ENCODE results near the gene CDK2.
A peak's percentile ranks its signal among the peaks of the same experiment; 100 is the strongest.
"Not testable (repeated sequence)": the region's sequence is repeated elsewhere in the genome, so short reads cannot be mapped to it uniquely, and the experiment has no call there.

CDK2 gene

DNA sequence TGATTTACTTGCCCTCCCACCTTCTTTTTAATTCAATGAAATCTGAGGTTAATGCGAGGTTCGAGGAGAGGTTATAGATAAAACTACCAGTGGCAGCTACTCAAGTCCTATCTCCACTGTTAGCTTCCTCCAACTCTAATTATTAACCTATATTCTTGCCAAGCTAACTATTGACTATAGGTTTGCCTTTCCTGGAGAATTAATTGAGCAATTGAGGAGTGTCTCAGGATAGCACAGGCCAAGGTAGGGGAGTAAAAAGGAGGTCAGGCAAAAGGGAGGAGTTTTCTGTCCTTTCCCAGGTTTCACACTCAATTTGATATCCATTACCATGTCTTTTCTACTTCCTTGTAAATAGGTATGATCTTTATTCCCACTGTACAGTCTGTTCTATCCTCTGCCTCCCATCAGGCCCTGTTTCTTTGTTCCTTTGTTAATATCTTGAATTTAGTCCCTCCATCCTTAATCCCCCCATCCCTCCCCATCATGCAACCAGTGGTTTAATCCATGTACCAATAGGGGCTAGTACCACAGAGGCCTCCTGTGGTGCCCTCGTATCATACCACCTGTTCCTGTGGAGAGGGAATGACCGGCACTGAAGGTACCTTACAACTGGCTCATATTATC, 26.7 kb downstream of the CDK2 start:
- H3K27ac ChIP-seq = 0 out of 2 replicates have a peak overlapping the region, but pooled peaks have one; percentile 7
- H3K36me3 ChIP-seq = peaks cover 79% of the 10 kb centered on the region
- H3K4me2 ChIP-seq = no peak overlapping the region
- no peaks in the 10 kb centered on the region for H4K20me1 ChIP-seq
- H3K27me3 ChIP-seq = no peaks in the 10 kb centered on the region
- peak overlapping the region; percentile 48; the same call in 1 of the 2 replicates for H3K9ac ChIP-seq
- H3K4me3 ChIP-seq = no peak overlapping the region
- TF ChIP-seq Cebpa-rat (IDR thresholded peaks at IDR 0.05) = no peak
- no peaks in the 10 kb centered on the region for H3K9me3 ChIP-seq
- peaks cover 9% of the 10 kb centered on the region for H3K4me1 ChIP-seq

DNA sequence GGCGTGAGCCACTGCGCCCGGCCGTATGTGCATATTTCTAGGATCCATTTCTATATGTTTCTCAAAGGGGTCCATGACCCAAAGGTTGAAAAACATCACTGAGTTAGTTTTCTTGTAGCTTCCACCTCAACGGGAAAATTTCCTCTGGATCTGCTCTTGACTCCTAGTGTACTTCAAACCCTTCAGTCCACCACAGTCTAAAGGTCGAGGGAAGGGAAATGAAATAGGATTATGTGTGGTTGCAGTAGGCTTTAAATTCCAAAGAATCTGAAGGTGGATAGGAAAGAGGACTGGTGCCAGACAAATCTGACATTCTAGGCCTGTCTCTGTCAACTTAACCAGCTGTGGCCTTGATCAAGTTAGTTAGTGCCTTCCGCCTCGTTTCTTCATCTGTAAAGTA, 28.7 kb downstream of the CDK2 start:
- Histone ChIP-seq H3K27ac (no peak overlapping the region), H3K36me3 (peaks cover 58% of the 10 kb centered on the region), H3K4me2 (no peak overlapping the region), H3K27me3 (no peaks in the 10 kb centered on the region), H3K4me3 (no peak overlapping the region), H3K9me3 (no peaks in the 10 kb centered on the region), H3K4me1 (peaks cover 9% of the 10 kb centered on the region), H4K20me1 (no peaks in the 10 kb centered on the region), H3K9ac (no peak overlapping the region; the same call in 1 of the 2 replicates)
- TF ChIP-seq Cebpa-rat (IDR thresholded peaks at IDR 0.05) = no peak

DNA sequence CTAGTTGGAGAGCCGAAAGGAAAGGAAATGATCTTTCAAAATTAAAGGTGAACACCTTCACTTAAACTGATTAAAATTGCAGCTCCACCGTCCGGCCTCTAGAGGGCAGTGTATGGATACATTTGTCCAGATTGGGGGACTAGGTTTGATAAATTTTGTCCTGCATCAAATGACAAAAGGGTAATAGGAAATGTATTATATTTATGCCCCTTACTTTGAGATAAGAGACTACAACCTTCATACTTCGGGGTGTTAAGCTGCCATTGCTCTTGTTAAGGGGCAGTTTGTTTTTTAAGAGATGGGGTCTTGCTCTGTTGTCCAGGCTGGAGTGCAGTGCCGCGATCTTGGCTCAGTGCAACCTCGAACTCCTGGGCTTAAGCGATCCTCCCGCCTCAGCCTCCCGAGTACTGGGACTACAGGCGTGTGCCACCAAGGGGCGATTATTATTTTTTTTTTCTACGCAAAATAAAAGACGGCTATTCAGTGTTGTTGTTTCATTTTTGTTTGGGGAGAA, 29.6 kb downstream of the CDK2 start:
- H3K4me3 ChIP-seq = no peak overlapping the region
- H3K9ac ChIP-seq = no peak overlapping the region
- no peak overlapping the region for H3K27ac ChIP-seq
- H3K27me3 ChIP-seq = no peaks in the 10 kb centered on the region
- no peak for TF ChIP-seq Cebpa-rat (IDR thresholded peaks at IDR 0.05)
- no peaks in the 10 kb centered on the region for H3K9me3 ChIP-seq
- no peak overlapping the region for H3K4me2 ChIP-seq
- peaks cover 49% of the 10 kb centered on the region for H3K36me3 ChIP-seq
- peaks cover 9% of the 10 kb centered on the region for H3K4me1 ChIP-seq
- H4K20me1 ChIP-seq = no peaks in the 10 kb centered on the region

DNA sequence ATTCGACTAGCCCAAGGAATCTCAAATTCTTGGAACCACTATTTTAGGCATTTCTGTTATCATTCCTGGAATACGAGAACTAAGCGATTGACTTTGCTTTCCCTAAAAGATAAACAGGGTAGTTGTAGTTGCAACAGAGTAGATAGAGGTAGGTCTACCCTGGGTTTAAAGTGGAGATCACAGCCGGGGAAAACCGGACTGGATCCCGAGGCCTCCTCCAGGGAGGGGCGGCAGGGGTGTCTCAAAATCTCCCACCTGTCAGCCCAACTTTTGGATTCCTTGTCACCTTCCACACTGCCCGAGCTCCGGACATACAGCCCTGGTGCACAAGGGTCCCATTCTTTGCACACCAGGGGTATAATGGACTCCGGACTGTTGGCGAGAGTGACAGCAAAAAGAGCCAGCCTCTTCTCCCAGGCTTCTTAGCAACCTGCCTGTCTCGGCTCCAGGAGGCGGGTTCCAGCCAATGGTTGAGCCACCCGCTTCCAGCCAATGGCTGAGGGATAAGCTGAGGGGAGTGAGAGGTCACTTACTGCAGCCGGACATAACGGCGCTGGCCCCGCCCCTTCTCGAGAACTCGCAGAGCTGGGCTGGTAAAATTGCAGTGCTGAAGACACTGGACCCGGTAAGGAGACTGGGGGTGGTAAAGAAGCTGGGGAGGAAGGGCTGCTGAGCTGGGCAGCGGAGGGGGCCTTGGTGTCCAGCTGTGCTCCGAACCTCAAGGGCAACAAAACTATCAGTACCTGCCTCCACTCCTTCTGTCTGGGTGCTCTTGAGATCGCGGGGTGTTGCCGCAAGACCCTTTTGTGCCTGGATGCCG, 30.3 kb downstream of the CDK2 start, which contains the start of gene SUOX:
SUOX (plus strand) TSS at position 562 of the 820 bp plus-strand sequence. CDS start 4,946 bp downstream, outside the sequence.
- Histone ChIP-seq H4K20me1 (no peaks in the 10 kb centered on the region), H3K4me2 (peak within 1 kb of the TSS; percentile 37), H3K9me3 (no peaks in the 10 kb centered on the region), H3K36me3 (peaks cover 43% of the 10 kb centered on the region), H3K27ac (no peak within 1 kb of the TSS), H3K4me3 (peak within 1 kb of the TSS; percentile 18; the same call in 1 of the 2 replicates), H3K27me3 (no peaks in the 10 kb centered on the region), H3K4me1 (peaks cover 9% of the 10 kb centered on the region), H3K9ac (peak within 1 kb of the TSS; percentile 24; the same call in 1 of the 2 replicates)
- TF ChIP-seq Cebpa-rat (IDR thresholded peaks at IDR 0.05) = no peak

DNA sequence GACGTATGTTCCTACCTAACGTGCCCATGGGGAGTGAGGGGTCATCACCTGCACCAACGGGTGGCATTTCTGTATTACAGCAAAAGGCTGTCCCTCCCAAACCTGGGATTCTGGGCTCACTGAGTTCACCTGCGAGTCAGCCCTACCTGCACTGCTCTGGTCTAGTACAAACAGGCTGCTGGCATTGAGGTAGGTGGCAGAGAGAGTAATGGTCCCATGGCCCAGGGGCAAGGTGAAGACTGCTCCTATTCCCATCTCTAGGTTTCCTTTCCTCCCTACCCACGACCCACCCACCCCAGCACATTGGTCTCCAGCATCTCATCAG, 30.9 kb downstream of the CDK2 start:
- Histone ChIP-seq H3K9ac (peak overlapping the region; percentile 24; the same call in 1 of the 2 replicates), H3K27me3 (no peaks in the 10 kb centered on the region), H3K36me3 (peaks cover 37% of the 10 kb centered on the region), H3K27ac (no peak overlapping the region), H3K4me2 (peak overlapping the region; percentile 37; the same call in 1 of the 2 replicates), H3K9me3 (no peaks in the 10 kb centered on the region), H4K20me1 (no peaks in the 10 kb centered on the region), H3K4me3 (no peak overlapping the region; the same call in 1 of the 2 replicates), H3K4me1 (peaks cover 9% of the 10 kb centered on the region)
- no peak for TF ChIP-seq Cebpa-rat (IDR thresholded peaks at IDR 0.05)

DNA sequence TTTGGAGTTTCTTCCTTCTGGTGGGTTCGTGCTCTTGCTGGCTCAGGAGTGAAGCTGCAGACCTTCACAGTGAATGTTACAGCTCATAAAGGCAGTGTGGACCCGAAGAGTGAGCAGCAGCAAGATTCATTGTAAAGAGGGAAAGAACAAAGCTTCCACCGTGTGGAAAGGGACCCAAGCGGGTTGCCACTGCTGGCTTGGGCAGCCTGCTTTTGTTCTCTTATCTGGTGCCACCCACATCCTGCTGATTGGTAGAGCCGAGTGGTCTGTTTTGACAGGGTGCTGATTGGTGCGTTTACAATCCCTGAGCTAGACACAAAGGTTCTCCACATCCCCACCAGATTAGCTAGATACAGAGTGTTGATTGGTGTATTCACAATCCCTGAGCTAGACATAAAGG, 32.9 kb downstream of the CDK2 start:
- H3K27ac ChIP-seq, H3K4me3 ChIP-seq, H3K4me1 ChIP-seq, H3K9ac ChIP-seq, H3K9me3 ChIP-seq, H3K27me3 ChIP-seq, H3K4me2 ChIP-seq, H4K20me1 ChIP-seq: not testable (repeated sequence)
- peaks cover 25% of the 10 kb centered on the region for H3K36me3 ChIP-seq

DNA sequence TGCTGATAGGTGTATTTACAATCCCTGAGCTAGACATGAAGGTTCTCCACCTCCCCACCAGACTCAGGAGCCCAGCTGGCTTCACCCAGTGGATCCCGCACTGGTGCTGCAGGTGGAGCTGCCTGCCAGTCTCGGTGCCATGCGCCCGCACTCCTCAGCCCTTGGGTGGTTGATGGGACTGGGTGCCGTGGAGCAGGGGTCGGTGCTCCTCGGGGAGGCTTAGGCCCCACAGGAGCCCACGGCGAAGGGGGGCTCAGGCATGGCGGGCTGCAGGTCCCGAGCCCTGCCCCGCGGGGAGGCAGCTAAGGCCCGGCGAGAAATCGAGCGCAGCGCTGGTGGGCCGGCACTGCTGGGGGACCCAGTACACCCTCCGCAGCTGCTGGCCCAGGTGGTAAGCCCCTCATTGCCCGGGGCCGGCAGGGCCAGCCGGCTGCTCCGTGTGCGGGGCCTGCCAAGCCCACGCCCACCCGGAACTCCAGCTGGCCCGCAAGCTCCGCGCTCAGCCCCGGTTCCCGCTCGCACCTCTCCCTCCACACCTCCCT, 33.4 kb downstream of the CDK2 start:
- not testable (repeated sequence) for H3K9me3 ChIP-seq, H3K4me1 ChIP-seq, H3K4me2 ChIP-seq, H3K4me3 ChIP-seq, H3K9ac ChIP-seq, H4K20me1 ChIP-seq, H3K27me3 ChIP-seq, H3K27ac ChIP-seq
- peaks cover 23% of the 10 kb centered on the region for H3K36me3 ChIP-seq

DNA sequence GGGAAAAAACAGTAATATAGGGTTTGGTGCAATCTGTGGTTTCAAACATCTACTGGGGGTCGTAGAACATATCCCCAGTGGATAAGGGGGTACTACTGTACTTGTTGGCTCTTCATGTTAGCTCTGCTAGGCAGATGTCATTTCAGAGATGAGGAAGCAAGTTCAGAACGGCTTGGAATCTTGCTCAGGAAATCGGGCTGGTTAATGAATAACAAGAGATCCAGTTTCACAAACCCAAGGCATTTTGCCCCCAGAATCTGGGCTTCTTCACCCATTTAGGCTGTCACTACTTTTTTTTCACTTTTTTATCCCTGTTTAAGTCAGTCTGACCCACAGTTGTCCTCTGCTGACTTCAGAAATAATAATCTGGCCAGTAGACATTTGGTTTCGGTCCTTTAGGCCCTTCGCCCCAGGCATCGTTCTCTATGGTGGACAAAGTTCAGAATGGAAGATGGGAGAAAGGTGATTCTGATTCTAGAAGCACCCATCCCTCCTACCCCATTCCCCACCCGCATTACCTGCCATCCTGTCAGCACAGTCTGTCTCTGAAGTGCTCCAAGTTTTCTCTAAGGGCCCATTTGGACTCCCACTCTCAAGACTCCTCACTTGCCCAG, 35.0 kb downstream of the CDK2 start:
- no peak overlapping the region for H3K4me2 ChIP-seq
- peaks cover 9% of the 10 kb centered on the region for H3K4me1 ChIP-seq
- no peak for TF ChIP-seq Cebpa-rat (IDR thresholded peaks at IDR 0.05)
- no peak overlapping the region for H3K4me3 ChIP-seq
- H3K27me3 ChIP-seq = no peaks in the 10 kb centered on the region
- no peak overlapping the region for H3K27ac ChIP-seq
- H3K9me3 ChIP-seq = no peaks in the 10 kb centered on the region
- H3K9ac ChIP-seq = no peak overlapping the region
- H4K20me1 ChIP-seq = no peaks in the 10 kb centered on the region
- peaks cover 16% of the 10 kb centered on the region for H3K36me3 ChIP-seq

DNA sequence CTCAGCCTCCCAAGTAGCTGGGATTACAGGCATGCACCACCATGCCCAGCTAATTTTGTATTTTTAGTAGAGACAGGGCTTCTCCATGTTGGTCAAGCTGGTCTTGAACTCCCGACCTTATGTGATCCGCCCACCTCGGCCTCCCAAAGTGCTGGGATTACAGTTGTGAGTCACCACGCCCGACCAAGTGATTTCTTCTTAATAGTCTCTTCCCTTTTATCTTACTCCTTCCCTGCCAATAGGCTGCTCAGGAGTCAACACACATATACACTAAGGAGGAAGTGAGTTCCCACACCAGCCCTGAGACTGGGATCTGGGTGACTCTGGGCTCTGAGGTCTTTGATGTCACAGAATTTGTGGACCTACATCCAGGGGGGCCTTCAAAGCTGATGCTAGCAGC, 36.7 kb downstream of the CDK2 start:
- not testable (repeated sequence) for H3K9ac ChIP-seq, H3K27ac ChIP-seq, H3K4me2 ChIP-seq, H3K9me3 ChIP-seq, H4K20me1 ChIP-seq, H3K4me3 ChIP-seq, H3K27me3 ChIP-seq
- Histone ChIP-seq H3K36me3 (peaks cover 11% of the 10 kb centered on the region; the same call in 1 of the 2 replicates), H3K4me1 (peaks cover 11% of the 10 kb centered on the region)

Data from BLaER1 (cell line).